OCI-LY1 (cell line): ENCODE data around the gene BTK.
"Not testable (repeated sequence)": the region's sequence is repeated elsewhere in the genome, so short reads cannot be mapped to it uniquely, and the experiment has no call there.

Experiments used
- CTCF ChIP-seq: fragments of 200-600 bp; sonication (generic), shearing (Covaris generic); IDR thresholded peaks from 2 replicates; pipeline ENCODE4 v1.5.1; 2017; ENCODE audit warnings: mild to moderate bottlenecking, antibody characterized with exemption, low read length, moderate library complexity, mixed read lengths
- EZH2 ChIP-seq: fragments of 200-600 bp; sonication (generic), shearing (Covaris generic); IDR thresholded peaks from 2 replicates; pipeline ENCODE4 v1.8.0; 2017; ENCODE audit warnings: borderline replicate concordance, mixed run types, mild to moderate bottlenecking, antibody characterized with exemption, low read length, moderate library complexity, mixed read lengths

- not testable (repeated sequence) for TF ChIP-seq CTCF, EZH2
Measured at GRCh38 chrX:101326600-101326999, 59.4 kb downstream of the BTK start.
